H1 (cell line): ENCODE measurements around the gene BCAR3. TPM values are rescaled to one million over a fixed set of nuclear protein-coding genes. Genes with fewer than 3 reads are reported as not detected.

ENCODE experiments used
- CTCF ChIA-PET: fragments of 300-600 bp; sonication (Branson Sonifier 250); formaldehyde crosslinking; loops from one replicate; lab custom pipeline; 2021; ENCODE audit not compliant: partially characterized antibody; lab: Charles Lee
- POLR2A ChIA-PET: fragments of 300-600 bp; sonication (Branson Sonifier 250); formaldehyde crosslinking; loops from one replicate; lab custom pipeline; 2021; ENCODE audit warnings: inconsistent platforms; ENCODE audit not compliant: partially characterized antibody; lab: Charles Lee
- DNase-seq, 2 experiments: peaks; one replicate each; pipeline versions ENCODE4 v3.0.0 to v3.0.0-alpha.2; 2010 to 2022; ENCODE audit warnings: low spot score in 2 of 2, low read depth in 1 of 2, mixed read lengths in 1 of 2
- FAIRE-seq: peaks from 2 replicates; lab custom pipeline; 2011; peaks lifted over from hg19 to GRCh38; lab: Jason Lieb, UNC
- H2AFZ ChIP-seq: 2 replicates; pipeline ENCODE4 v1.8.1; 2012; ENCODE audit warnings: low read length, inconsistent platforms
- H2AK5ac ChIP-seq: 2 replicates; pipeline ENCODE4 v1.6.1; 2013; ENCODE audit warnings: low read depth, low read length
- H2BK120ac ChIP-seq: replicated peaks from 2 replicates; pipeline ENCODE3; 2013; ENCODE audit warnings: low read depth, low read length, inconsistent platforms
- H2BK12ac ChIP-seq: 2 replicates; pipeline ENCODE4 v1.6.1; 2013; ENCODE audit warnings: low read depth, low read length
- H2BK15ac ChIP-seq: 2 replicates; pipeline ENCODE4 v1.6.1; 2013; ENCODE audit warnings: low read length
- H2BK20ac ChIP-seq: 2 replicates; pipeline ENCODE4 v1.6.1; 2013; ENCODE audit warnings: low read length
- H2BK5ac ChIP-seq: 2 replicates; pipeline ENCODE4 v1.6.1; 2013; ENCODE audit warnings: low read depth, low read length
- H3K14ac ChIP-seq: 2 replicates; pipeline ENCODE4 v1.6.1; 2013; ENCODE audit warnings: inconsistent platforms; ENCODE audit not compliant: insufficient read length
- H3K18ac ChIP-seq: 2 replicates; pipeline ENCODE4 v1.6.1; 2013; ENCODE audit warnings: low read length; ENCODE audit errors: extremely low read depth
- H3K23ac ChIP-seq: 2 replicates; pipeline ENCODE4 v1.6.1; 2013; ENCODE audit warnings: inconsistent platforms; ENCODE audit not compliant: insufficient read length
- H3K23me2 ChIP-seq: 2 replicates; pipeline ENCODE4 v1.6.1; 2013; ENCODE audit warnings: low read depth, low read length
- H3K27ac ChIP-seq: 2 replicates; pipeline ENCODE4 v1.6.1; 2011; ENCODE audit warnings: low read depth, low read length, inconsistent platforms
- H3K27me3 ChIP-seq, 4 experiments: replicated peaks in 1 of 4; 1 replicate in 1 of 4; 2 replicates in 3 of 4; pipeline versions ENCODE4 v1.6.1 to v1.8.1; 2011 to 2013; ENCODE audit warnings: low read length in 3 of 4, mild to moderate bottlenecking in 3 of 4, inconsistent platforms in 2 of 4, mixed read lengths in 2 of 4, moderate library complexity in 1 of 4; ENCODE audit not compliant: control insufficient read depth in 3 of 4, insufficient read depth in 3 of 4; ENCODE audit errors: extremely low read depth in 1 of 4
- H3K36me3 ChIP-seq, 4 experiments: 2 replicates each; pipeline versions ENCODE4 v1.6.1 to v1.8.1; 2011 to 2013; ENCODE audit warnings: mild to moderate bottlenecking in 4 of 4, low read length in 3 of 4, moderate library complexity in 2 of 4, control low read depth in 1 of 4, inconsistent platforms in 1 of 4; ENCODE audit not compliant: insufficient read depth in 4 of 4, control insufficient read depth in 2 of 4
- H3K4ac ChIP-seq: replicated peaks from 2 replicates; pipeline ENCODE3; 2013; ENCODE audit warnings: low read length, low read depth, mixed read lengths, inconsistent platforms; ENCODE audit not compliant: insufficient read length
- H3K4me1 ChIP-seq, 4 experiments: replicated peaks in 1 of 4; 1 replicate in 1 of 4; 2 replicates in 3 of 4; pipeline versions ENCODE4 v1.6.1 to v1.8.1; 2011 to 2013; ENCODE audit warnings: low read length in 3 of 4, inconsistent platforms in 2 of 4, mixed read lengths in 1 of 4; ENCODE audit not compliant: insufficient read depth in 4 of 4, control insufficient read depth in 3 of 4
- H3K4me2 ChIP-seq, 2 experiments: 2 replicates each; pipeline versions ENCODE4 v1.6.1 to v1.8.1; 2011 to 2013; ENCODE audit warnings: low read depth in 2 of 2, low read length in 2 of 2, control low read depth in 1 of 2, inconsistent platforms in 1 of 2, mild to moderate bottlenecking in 1 of 2; ENCODE audit not compliant: insufficient read depth in 1 of 2
- H3K4me3 ChIP-seq, 4 experiments: fragments of 200-600, 300-600 bp in 1 of 4; sonication (generic), shearing (Covaris generic), sonication (Bioruptor Twin) in 1 of 4; 2 replicates each; pipeline versions ENCODE4 v1.5.1 to v1.8.1; 2011 to 2016; ENCODE audit warnings: low read length in 4 of 4, low read depth in 3 of 4, control low read depth in 2 of 4, inconsistent platforms in 2 of 4, mild to moderate bottlenecking in 2 of 4, mixed read lengths in 1 of 4, moderate library complexity in 1 of 4; ENCODE audit not compliant: insufficient read depth in 2 of 4; ENCODE audit errors: extremely low read depth in 1 of 4
- H3K56ac ChIP-seq: replicated peaks from 2 replicates; pipeline ENCODE3; 2013; ENCODE audit warnings: low read depth, mild to moderate bottlenecking, mixed read lengths, low read length, inconsistent platforms; ENCODE audit not compliant: insufficient read length
- H3K79me1 ChIP-seq: 2 replicates; pipeline ENCODE4 v1.6.1; 2013; ENCODE audit warnings: low read depth, low read length, control low read depth
- H3K79me2 ChIP-seq, 2 experiments: 2 replicates each; pipeline versions ENCODE4 v1.6.1 to v1.8.1; 2012 to 2013; ENCODE audit warnings: low read length in 2 of 2, mild to moderate bottlenecking in 2 of 2, inconsistent platforms in 1 of 2; ENCODE audit not compliant: insufficient read depth in 2 of 2, control insufficient read depth in 1 of 2
- H3K9ac ChIP-seq, 4 experiments: replicated peaks in 1 of 4; 1 replicate in 1 of 4; 2 replicates in 3 of 4; pipeline versions ENCODE4 v1.6.1 to v1.8.1; 2011 to 2013; ENCODE audit warnings: low read depth in 3 of 4, low read length in 3 of 4, control low read depth in 2 of 4, mild to moderate bottlenecking in 2 of 4, moderate library complexity in 2 of 4, inconsistent platforms in 1 of 4; ENCODE audit errors: extremely low read depth in 1 of 4
- H3K9me3 ChIP-seq, 2 experiments: 2 replicates each; pipeline versions ENCODE4 v1.6.1 to v1.8.1; 2012 to 2013; ENCODE audit warnings: mild to moderate bottlenecking in 2 of 2, moderate library complexity in 2 of 2, control low read depth in 1 of 2, inconsistent platforms in 1 of 2, low read depth in 1 of 2, low read length in 1 of 2, mixed read lengths in 1 of 2; ENCODE audit not compliant: insufficient read depth in 2 of 2
- H4K20me1 ChIP-seq, 2 experiments: replicated peaks in 1 of 2; 2 replicates each; pipeline versions ENCODE3 to v1.8.1; 2011 to 2013; ENCODE audit warnings: inconsistent platforms in 2 of 2, low read length in 2 of 2, mild to moderate bottlenecking in 1 of 2; ENCODE audit not compliant: insufficient read depth in 2 of 2, control insufficient read depth in 1 of 2
- H4K5ac ChIP-seq: 2 replicates; pipeline ENCODE4 v1.6.1; 2013; ENCODE audit warnings: low read length, low read depth, mixed read lengths, inconsistent platforms; ENCODE audit not compliant: insufficient read length
- H4K8ac ChIP-seq: 2 replicates; pipeline ENCODE4 v1.8.0; 2013; ENCODE audit warnings: mild to moderate bottlenecking, moderate library complexity, low read length, inconsistent platforms; ENCODE audit not compliant: insufficient read depth; ENCODE audit errors: extremely low read depth
- H4K91ac ChIP-seq: replicated peaks from 2 replicates; pipeline ENCODE3; 2013; ENCODE audit warnings: low read length, mixed read lengths, inconsistent platforms; ENCODE audit not compliant: insufficient read length
- ATF2 ChIP-seq: IDR thresholded peaks from 2 replicates; pipeline ENCODE4 v1.6.1; 2012; ENCODE audit warnings: low read length, inconsistent platforms
- BACH1 ChIP-seq: IDR thresholded peaks from 2 replicates; pipeline ENCODE4 v1.6.1; 2012; ENCODE audit warnings: low read length, improper control_type of control experiment
- EZH2 ChIP-seq: fragments of 200-600 bp; sonication (generic); IDR thresholded peaks from 2 replicates; pipeline ENCODE4 v1.7.1; 2012; ENCODE audit warnings: low read depth, mild to moderate bottlenecking, moderate library complexity, low read length, inconsistent platforms; ENCODE audit not compliant: severe bottlenecking
- JUND ChIP-seq: IDR thresholded peaks from 2 replicates; pipeline ENCODE4 v1.6.1; 2011; ENCODE audit warnings: mild to moderate bottlenecking, improper control_type of control experiment, low read length
- KDM5A ChIP-seq: fragments of 200-600 bp; IDR thresholded peaks from 2 replicates; pipeline ENCODE4 v1.7.1; 2012; ENCODE audit warnings: mild to moderate bottlenecking, low read length, inconsistent platforms, mixed read lengths
- PHF8 ChIP-seq: fragments of 200-600 bp; sonication (generic); conservative IDR thresholded peaks from 2 replicates; pipeline ENCODE4 v1.7.1; 2012; ENCODE audit warnings: low read depth, mild to moderate bottlenecking, inconsistent platforms, low read length, moderate library complexity
- POLR2A ChIP-seq, 2 experiments: IDR thresholded peaks; 1 replicate in 1 of 2; 2 replicates in 1 of 2; pipeline ENCODE4 v1.6.1; 2011; ENCODE audit warnings: low read depth in 2 of 2, low read length in 2 of 2, mild to moderate bottlenecking in 2 of 2; ENCODE audit errors: control extremely low read depth in 1 of 2
- RNF2 ChIP-seq: fragments of 200-900, 300-1000 bp; sonication (generic); IDR thresholded peaks from 2 replicates; pipeline ENCODE4 v1.7.1; 2016; ENCODE audit warnings: borderline replicate concordance, low read depth, mild to moderate bottlenecking, antibody characterized with exemption, low read length; ENCODE audit not compliant: poor library complexity, severe bottlenecking; ENCODE audit errors: missing control alignments
- SUZ12 ChIP-seq: fragments of 200-600 bp; sonication (generic); IDR thresholded peaks from 2 replicates; pipeline ENCODE4 v1.6.1; 2012; ENCODE audit warnings: mild to moderate bottlenecking, inconsistent platforms, low read length, moderate library complexity, mixed read lengths
- TAF1 ChIP-seq: IDR thresholded peaks from 2 replicates; pipeline ENCODE4 v1.6.1; 2011; ENCODE audit warnings: mild to moderate bottlenecking, low read depth, low read length
- TEAD4 ChIP-seq: IDR thresholded peaks from 2 replicates; pipeline ENCODE4 v1.6.1; 2012; ENCODE audit warnings: low read depth, low read length, inconsistent platforms, mixed read lengths
- WGBS, 2 experiments: shearing (Covaris generic) in 1 of 2; methylation state at CpG; one replicate each; pipeline versions ENCODE4 v1.1.6 to v1.1.7; 2013 to 2015; ENCODE audit warnings: low lambda C conversion rate in 2 of 2, mixed read lengths in 2 of 2, inconsistent platforms in 1 of 2, low coverage in 1 of 2, missing lambda C conversion rate in 1 of 2; ENCODE audit not compliant: insufficient replicate concordance in 2 of 2, insufficient coverage in 1 of 2, insufficient read length in 1 of 2; ENCODE audit errors: extremely low coverage in 1 of 2, missing lambda C conversion rate in 1 of 2; 5-methylcytosine and 5-hydroxymethylcytosine counted together
- polyA plus RNA-seq, 7 experiments: library from polyadenylated mRNA; depleted of rRNA in 3 of 7; stranded (reverse) in 5 of 7; unstranded in 2 of 7; fragments of >200 nt in 5 of 7; fragments of 200-250 nt in 2 of 7; gene quantifications; 1 replicate in 5 of 7; 2 replicates in 1 of 7; 4 replicates in 1 of 7; pipeline versions ENCODE4 v1.2.1 to v1.2.3, GENCODE V29; 2011 to 2013; ENCODE audit warnings: missing spikeins in 2 of 7, mixed read lengths in 2 of 7
- total RNA-seq: library from RNA; stranded (reverse); fragmentation: NEBNext Ultra II Directional; extraction: Animal tissue kit (Norgen Biotek cat#: 25700); gene quantifications from 2 replicates; pipeline ENCODE4 v1.2.1, GENCODE V29; 2021

The BCAR3 gene
- total and polyA plus RNA-seq, 2 of the 8 experiments (the other 6 are each of a cell fraction or from before 2014, with no cell fraction given): 5.6 to 9.2 TPM

- Histone ChIP-seq H3K56ac (no peak overlapping the region), H2AFZ (no peak overlapping the region), H2BK20ac (no peak overlapping the region), H3K27ac (no peak overlapping the region), H2BK15ac (no peak overlapping the region), H3K14ac (no peak overlapping the region), H3K27me3 (no peaks in the 10 kb centered on the region), H2BK120ac (no peak overlapping the region), H4K8ac (no peak overlapping the region), H4K5ac (no peak overlapping the region), H2BK12ac (no peak overlapping the region), H3K79me2 (no peaks in the 10 kb centered on the region), H3K23me2 (no peaks in the 10 kb centered on the region), H2BK5ac (no peak overlapping the region), H3K4me1 (peaks cover 0 to 12% (median 4%) of the 10 kb centered on the region in 4 experiments; a peak in 2 of 7 replicates), H3K4me3 (no peak overlapping the region), H2AK5ac (no peak overlapping the region), H3K18ac (no peak overlapping the region), H3K4ac (no peak overlapping the region), H3K36me3 (no peaks in the 10 kb centered on the region), H4K20me1 (peaks cover 0 to 3% of the 10 kb centered on the region in 2 experiments), H3K9me3 (no peaks in the 10 kb centered on the region), H4K91ac (no peak overlapping the region), H3K4me2 (no peak overlapping the region), H3K9ac (no peak overlapping the region), H3K23ac (no peak overlapping the region), H3K79me1 (peaks cover 5% of the 10 kb centered on the region; the same call in 1 of the 2 replicates)
- DNase-seq: no peak
- 94% methylated on average over 4 of the region's 4 CpGs; no CpG with 5 or more reads in 1 of the 2 experiments for WGBS, 2 experiments
- POLR2A ChIA-PET: no interaction called here
- CTCF ChIA-PET: interaction anchor here (1.5 kb wide), 1 partner anchor 14 kb away, joined by 4 read pairs; no protein-coding TSS in a partner anchor
- FAIRE-seq: no peak
- TF ChIP-seq POLR2A (IDR thresholded peaks at IDR 0.05; ENCODE audit: control extremely low read depth in 1 of 2, low read depth in 2 of 2, low read length in 2 of 2): no peak
- TF ChIP-seq KDM5A: no peak
- TF ChIP-seq BACH1: no peak
- TF ChIP-seq PHF8: no peak
- no peak for TF ChIP-seq TEAD4
- TF ChIP-seq EZH2: no peak
- no peak for TF ChIP-seq ATF2
- TF ChIP-seq RNF2: no peak
- no peak for TF ChIP-seq JUND
- TF ChIP-seq TAF1: no peak
- no peak for TF ChIP-seq SUZ12
These were observed 75.7 kb downstream of the BCAR3 start for GRCh38 chr1:93605812-93606512.
